Measurements from ENCODE around the gene ARHGEF2.

DNA sequence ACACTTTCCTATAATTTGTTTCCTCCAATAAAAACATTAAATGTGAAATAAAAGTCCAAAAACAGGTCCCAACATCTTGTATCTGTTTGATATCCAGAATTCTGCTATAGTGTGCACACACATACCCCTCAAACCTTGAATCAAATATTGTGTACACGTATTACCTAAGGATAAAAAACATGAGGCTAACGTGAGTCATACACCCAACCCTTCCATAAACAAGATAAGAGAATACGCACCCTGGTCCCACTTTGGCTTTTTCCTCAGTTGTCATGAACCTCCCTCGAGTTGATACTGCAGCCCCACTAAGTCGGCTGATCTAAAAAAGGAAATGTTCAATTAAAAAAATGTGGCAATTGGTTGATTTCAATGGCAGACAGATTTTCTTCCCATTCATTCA, 49.3 kb downstream of the ARHGEF2 start:
- TF ChIP-seq, protein P1, sequence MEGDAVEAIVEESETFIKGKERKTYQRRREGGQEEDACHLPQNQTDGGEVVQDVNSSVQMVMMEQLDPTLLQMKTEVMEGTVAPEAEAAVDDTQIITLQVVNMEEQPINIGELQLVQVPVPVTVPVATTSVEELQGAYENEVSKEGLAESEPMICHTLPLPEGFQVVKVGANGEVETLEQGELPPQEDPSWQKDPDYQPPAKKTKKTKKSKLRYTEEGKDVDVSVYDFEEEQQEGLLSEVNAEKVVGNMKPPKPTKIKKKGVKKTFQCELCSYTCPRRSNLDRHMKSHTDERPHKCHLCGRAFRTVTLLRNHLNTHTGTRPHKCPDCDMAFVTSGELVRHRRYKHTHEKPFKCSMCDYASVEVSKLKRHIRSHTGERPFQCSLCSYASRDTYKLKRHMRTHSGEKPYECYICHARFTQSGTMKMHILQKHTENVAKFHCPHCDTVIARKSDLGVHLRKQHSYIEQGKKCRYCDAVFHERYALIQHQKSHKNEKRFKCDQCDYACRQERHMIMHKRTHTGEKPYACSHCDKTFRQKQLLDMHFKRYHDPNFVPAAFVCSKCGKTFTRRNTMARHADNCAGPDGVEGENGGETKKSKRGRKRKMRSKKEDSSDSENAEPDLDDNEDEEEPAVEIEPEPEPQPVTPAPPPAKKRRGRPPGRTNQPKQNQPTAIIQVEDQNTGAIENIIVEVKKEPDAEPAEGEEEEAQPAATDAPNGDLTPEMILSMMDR (IDR thresholded peaks at IDR 0.05) = no peak
- no peak for TF ChIP-seq POLR2A (IDR thresholded peaks at IDR 0.05)
